Measurements from ENCODE around the gene MTSS2. TPM values are rescaled to one million over a fixed set of nuclear protein-coding genes. Genes with fewer than 3 reads are reported as not detected.

Gene MTSS2
- total and polyA plus RNA-seq, 2 experiments from 2014 or later, result 1.6 to 19.6 TPM

DNA sequence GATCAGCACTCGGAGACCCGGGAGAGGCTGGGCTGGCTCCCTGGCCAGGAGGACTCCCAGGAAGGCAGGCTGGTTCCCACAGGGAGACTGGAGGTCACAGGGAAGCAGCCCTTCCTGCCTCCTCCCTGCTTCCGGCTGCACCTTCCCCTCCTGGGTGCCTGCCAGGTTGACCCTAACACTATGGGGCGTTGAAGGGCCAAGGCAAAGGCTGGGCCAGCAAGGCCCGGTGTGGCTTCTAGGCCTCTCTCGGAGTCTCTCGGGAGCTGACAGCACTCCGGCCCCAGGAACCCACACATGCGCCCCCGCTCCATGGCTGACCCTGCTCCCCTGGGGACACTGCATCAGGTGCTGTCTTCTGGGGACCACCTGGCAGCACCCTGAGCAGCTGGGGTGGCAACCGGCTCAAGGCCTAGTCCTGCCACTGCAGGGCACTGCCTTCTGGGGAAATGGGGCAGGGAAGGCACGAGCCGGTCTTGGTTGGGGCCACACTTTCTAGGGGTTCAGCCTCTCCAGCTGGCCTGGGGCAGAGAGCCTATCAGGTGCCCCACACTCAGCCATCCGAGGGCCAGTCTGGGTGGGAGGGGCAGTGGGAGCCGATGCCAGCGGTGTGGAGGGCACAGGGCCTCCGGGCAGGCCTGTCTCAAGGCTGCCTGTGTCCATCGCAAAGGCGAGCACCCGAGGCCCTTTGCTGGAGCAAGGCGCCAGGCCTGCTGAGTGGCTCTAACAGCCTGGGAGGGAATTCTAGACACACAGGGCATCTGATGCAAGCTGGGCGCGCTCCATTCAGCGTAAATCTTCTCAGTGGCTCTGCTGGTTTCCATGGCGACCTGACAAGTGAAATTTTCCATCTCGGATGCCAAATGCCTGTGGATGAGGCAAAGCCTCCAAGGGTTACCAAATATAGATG, 5.6 kb upstream of the MTSS2 start:
- Histone ChIP-seq H4K20me1 (replicated peaks; ENCODE audit: insufficient read depth) (no peaks in the 10 kb centered on the region), H3K4me3 (no peak overlapping the region), H3K27ac (ENCODE audit: low read depth) (no peak overlapping the region), H3F3A (replicated peaks; ENCODE audit: low read depth) (peaks cover 22% of the 10 kb centered on the region; the same call in 1 of the 2 replicates), H3K27me3 (ENCODE audit: insufficient read depth) (peaks cover 2% of the 10 kb centered on the region; the same call in 1 of the 2 replicates), H2AFZ (no peak overlapping the region), H3K36me3 (ENCODE audit: insufficient read depth) (no peaks in the 10 kb centered on the region), H3K79me2 (replicated peaks; ENCODE audit: insufficient read depth) (no peaks in the 10 kb centered on the region), H3K9me2 (ENCODE audit: insufficient read depth) (no peaks in the 10 kb centered on the region), H3K4me1 (ENCODE audit: insufficient read depth) (peaks cover 31% of the 10 kb centered on the region), H3K4me2 (no peak overlapping the region)
- H3K27me3 Mint-ChIP-seq (ENCODE audit: insufficient read depth, low read depth, poor library complexity), result peaks cover 29% of the 10 kb centered on the region
- DNase-seq (ENCODE audit: low spot score) (no peak), ATAC-seq (no peak)
- peaks cover 48% of the 10 kb centered on the region for H3K4me1 Mint-ChIP-seq
- no peak overlapping the region for H3K27ac Mint-ChIP-seq
- H3K9me3 Mint-ChIP-seq, result no peaks in the 10 kb centered on the region; the same call in 2 of the 3 replicates
- no peak for TF ChIP-seq ZNF114 (CRISPR knock-in tag; IDR thresholded peaks at IDR 0.05)
- no peak for TF ChIP-seq CREB1 (CRISPR knock-in tag; IDR thresholded peaks at IDR 0.05; ENCODE audit: low read depth)
- no peak for TF ChIP-seq JUNB (IDR thresholded peaks at IDR 0.05; ENCODE audit: unreplicated experiment)
- H3K4me3 Mint-ChIP-seq, result no peak overlapping the region
- H3K36me3 Mint-ChIP-seq (ENCODE audit: low read depth), result peaks cover 2% of the 10 kb centered on the region; the same call in 1 of the 3 replicates

DNA sequence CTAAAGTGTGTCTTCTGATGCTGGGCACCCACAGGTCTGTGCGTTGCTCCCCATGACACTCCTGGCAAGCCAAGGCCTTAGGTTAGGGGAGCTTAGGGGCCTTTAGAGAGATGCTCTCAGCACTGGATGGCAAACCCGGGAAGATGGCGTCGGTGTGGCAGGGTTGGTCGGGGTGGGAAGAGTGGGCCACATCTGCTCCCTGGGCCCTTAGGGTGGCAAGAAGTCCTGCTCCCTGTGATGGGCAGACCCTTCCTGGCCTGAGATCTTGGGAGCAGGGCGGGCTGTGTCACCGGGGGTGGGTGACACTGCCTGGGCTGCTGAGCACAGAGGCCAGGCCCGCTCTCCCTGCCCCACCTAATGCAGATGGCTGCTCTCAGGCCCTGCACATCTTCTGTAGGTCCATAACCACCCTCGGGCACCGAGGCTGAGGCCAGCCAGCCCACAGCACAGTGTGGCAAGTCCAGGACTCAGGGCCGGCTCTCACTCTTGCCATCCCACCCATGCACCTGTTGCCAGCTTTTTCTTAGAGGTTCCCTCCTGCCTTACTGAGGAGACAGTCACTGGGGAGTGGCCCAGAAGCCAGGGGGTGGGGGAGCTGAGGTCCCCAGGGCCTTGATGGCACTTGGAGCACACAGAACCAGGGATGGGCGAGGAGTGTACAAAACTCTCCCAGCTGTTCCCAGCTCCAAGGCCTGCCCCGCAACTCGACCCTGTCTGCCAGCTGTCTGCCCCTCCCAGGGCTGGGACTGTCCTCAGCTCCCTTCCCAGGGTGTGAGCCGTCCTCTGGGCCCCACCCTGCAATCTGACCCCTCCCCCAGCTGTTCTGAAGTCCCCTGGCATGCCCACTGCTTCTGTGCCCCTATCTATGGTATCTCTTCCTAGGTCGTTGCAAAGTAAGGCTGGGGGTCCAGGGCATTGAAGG, 4.4 kb upstream of the MTSS2 start:
- DNase-seq (ENCODE audit: low spot score) (no peak), ATAC-seq (no peak)
- H3K4me1 ChIP-seq (ENCODE audit: insufficient read depth), result peaks cover 24% of the 10 kb centered on the region
- peaks cover 4% of the 10 kb centered on the region; the same call in 1 of the 2 replicates for H3K27me3 ChIP-seq (ENCODE audit: insufficient read depth)
- H3K9me2 ChIP-seq (ENCODE audit: insufficient read depth), result no peaks in the 10 kb centered on the region
- H3K36me3 ChIP-seq (ENCODE audit: insufficient read depth), result no peaks in the 10 kb centered on the region
- Mint-ChIP-seq H3K27me3 (ENCODE audit: insufficient read depth, low read depth, poor library complexity) (peaks cover 22% of the 10 kb centered on the region), H3K4me1 (peaks cover 42% of the 10 kb centered on the region), H3K36me3 (ENCODE audit: low read depth) (peaks cover 2% of the 10 kb centered on the region; the same call in 1 of the 3 replicates), H3K4me3 (no peak overlapping the region; the same call in 2 of the 3 replicates), H3K9me3 (no peaks in the 10 kb centered on the region; the same call in 2 of the 3 replicates), H3K27ac (peak overlapping the region; percentile 67; the same call in 1 of the 2 replicates)
- no peak overlapping the region for H3K4me2 ChIP-seq
- no peaks in the 10 kb centered on the region for H4K20me1 ChIP-seq (replicated peaks; ENCODE audit: insufficient read depth)
- TF ChIP-seq NANOG (IDR thresholded peaks at IDR 0.05; ENCODE audit: borderline replicate concordance) (no peak), EZH2phosphoT487 (IDR thresholded peaks at IDR 0.05; ENCODE audit: unreplicated experiment) (no peak), JUNB (IDR thresholded peaks at IDR 0.05; ENCODE audit: unreplicated experiment) (no peak)
- TF ChIP-seq, protein P1, sequence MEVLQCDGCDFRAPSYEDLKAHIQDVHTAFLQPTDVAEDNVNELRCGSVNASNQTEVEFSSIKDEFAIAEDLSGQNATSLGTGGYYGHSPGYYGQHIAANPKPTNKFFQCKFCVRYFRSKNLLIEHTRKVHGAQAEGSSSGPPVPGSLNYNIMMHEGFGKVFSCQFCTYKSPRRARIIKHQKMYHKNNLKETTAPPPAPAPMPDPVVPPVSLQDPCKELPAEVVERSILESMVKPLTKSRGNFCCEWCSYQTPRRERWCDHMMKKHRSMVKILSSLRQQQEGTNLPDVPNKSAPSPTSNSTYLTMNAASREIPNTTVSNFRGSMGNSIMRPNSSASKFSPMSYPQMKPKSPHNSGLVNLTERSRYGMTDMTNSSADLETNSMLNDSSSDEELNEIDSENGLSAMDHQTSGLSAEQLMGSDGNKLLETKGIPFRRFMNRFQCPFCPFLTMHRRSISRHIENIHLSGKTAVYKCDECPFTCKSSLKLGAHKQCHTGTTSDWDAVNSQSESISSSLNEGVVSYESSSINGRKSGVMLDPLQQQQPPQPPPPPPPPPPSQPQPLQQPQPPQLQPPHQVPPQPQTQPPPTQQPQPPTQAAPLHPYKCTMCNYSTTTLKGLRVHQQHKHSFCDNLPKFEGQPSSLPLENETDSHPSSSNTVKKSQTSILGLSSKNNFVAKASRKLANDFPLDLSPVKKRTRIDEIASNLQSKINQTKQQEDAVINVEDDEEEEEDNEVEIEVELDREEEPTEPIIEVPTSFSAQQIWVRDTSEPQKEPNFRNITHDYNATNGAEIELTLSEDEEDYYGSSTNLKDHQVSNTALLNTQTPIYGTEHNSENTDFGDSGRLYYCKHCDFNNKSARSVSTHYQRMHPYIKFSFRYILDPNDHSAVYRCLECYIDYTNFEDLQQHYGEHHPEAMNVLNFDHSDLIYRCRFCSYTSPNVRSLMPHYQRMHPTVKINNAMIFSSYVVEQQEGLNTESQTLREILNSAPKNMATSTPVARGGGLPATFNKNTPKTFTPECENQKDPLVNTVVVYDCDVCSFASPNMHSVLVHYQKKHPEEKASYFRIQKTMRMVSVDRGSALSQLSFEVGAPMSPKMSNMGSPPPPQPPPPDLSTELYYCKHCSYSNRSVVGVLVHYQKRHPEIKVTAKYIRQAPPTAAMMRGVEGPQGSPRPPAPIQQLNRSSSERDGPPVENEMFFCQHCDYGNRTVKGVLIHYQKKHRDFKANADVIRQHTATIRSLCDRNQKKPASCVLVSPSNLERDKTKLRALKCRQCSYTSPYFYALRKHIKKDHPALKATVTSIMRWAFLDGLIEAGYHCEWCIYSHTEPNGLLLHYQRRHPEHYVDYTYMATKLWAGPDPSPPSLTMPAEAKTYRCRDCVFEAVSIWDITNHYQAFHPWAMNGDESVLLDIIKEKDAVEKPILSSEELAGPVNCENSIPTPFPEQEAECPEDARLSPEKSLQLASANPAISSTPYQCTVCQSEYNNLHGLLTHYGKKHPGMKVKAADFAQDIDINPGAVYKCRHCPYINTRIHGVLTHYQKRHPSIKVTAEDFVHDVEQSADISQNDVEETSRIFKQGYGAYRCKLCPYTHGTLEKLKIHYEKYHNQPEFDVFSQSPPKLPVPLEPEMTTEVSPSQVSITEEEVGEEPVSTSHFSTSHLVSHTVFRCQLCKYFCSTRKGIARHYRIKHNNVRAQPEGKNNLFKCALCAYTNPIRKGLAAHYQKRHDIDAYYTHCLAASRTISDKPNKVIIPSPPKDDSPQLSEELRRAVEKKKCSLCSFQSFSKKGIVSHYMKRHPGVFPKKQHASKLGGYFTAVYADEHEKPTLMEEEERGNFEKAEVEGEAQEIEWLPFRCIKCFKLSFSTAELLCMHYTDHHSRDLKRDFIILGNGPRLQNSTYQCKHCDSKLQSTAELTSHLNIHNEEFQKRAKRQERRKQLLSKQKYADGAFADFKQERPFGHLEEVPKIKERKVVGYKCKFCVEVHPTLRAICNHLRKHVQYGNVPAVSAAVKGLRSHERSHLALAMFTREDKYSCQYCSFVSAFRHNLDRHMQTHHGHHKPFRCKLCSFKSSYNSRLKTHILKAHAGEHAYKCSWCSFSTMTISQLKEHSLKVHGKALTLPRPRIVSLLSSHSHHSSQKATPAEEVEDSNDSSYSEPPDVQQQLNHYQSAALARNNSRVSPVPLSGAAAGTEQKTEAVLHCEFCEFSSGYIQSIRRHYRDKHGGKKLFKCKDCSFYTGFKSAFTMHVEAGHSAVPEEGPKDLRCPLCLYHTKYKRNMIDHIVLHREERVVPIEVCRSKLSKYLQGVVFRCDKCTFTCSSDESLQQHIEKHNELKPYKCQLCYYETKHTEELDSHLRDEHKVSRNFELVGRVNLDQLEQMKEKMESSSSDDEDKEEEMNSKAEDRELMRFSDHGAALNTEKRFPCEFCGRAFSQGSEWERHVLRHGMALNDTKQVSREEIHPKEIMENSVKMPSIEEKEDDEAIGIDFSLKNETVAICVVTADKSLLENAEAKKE (CRISPR knock-in tag; IDR thresholded peaks at IDR 0.05), result no peak
- H3K27ac ChIP-seq (ENCODE audit: low read depth), result no peak overlapping the region
- no peak overlapping the region for H3K4me3 ChIP-seq
- H2AFZ ChIP-seq, result no peak overlapping the region
- H3F3A ChIP-seq (replicated peaks; ENCODE audit: low read depth), result peaks cover 25% of the 10 kb centered on the region; the same call in 1 of the 2 replicates
- no peaks in the 10 kb centered on the region for H3K79me2 ChIP-seq (replicated peaks; ENCODE audit: insufficient read depth)

Measured in GM23338 (cell line).